Vagina (tissue), 2 donors: ENCODE measurements around the gene JADE2.

Experiments
- CTCF ChIP-seq, 3 experiments: fragments of 450-650 bp in 2 of 3; fragments of 200-600 bp in 1 of 3; sonication (generic) in 1 of 3; IDR thresholded peaks; one replicate each; pipeline ENCODE4 v1.5.1; 2017 to 2019; ENCODE audit warnings: antibody characterized with exemption in 3 of 3, mild to moderate bottlenecking in 2 of 3, moderate library complexity in 2 of 3
- POLR2A ChIP-seq, 2 donors: fragments of 450-650 bp; IDR thresholded peaks; one replicate each; pipeline ENCODE4 v1.6.1; 2017; ENCODE audit warnings: antibody characterized with exemption in 2 of 2, mild to moderate bottlenecking in 2 of 2, moderate library complexity in 2 of 2
- POLR2AphosphoS5 ChIP-seq, 2 donors: sonication (generic); formaldehyde crosslinking; IDR thresholded peaks; one replicate each; pipeline ENCODE4 v1.9.0; 2017; ENCODE audit warnings: antibody characterized with exemption in 2 of 2, mild to moderate bottlenecking in 2 of 2, low read depth in 1 of 2; ENCODE audit not compliant: insufficient read depth in 1 of 2

- TF ChIP-seq CTCF (IDR thresholded peaks at IDR 0.05), result no peak
- TF ChIP-seq POLR2AphosphoS5 (IDR thresholded peaks at IDR 0.05; ENCODE audit: insufficient read depth in 1 of 2, low read depth in 1 of 2), result no peak
- no peak for TF ChIP-seq POLR2A (IDR thresholded peaks at IDR 0.05)
These were observed 23.2 kb upstream of the JADE2 start for GRCh38 chr5:134502259-134502658.
